ENCODE data around the gene ALPG.

Gene ALPG

DNA sequence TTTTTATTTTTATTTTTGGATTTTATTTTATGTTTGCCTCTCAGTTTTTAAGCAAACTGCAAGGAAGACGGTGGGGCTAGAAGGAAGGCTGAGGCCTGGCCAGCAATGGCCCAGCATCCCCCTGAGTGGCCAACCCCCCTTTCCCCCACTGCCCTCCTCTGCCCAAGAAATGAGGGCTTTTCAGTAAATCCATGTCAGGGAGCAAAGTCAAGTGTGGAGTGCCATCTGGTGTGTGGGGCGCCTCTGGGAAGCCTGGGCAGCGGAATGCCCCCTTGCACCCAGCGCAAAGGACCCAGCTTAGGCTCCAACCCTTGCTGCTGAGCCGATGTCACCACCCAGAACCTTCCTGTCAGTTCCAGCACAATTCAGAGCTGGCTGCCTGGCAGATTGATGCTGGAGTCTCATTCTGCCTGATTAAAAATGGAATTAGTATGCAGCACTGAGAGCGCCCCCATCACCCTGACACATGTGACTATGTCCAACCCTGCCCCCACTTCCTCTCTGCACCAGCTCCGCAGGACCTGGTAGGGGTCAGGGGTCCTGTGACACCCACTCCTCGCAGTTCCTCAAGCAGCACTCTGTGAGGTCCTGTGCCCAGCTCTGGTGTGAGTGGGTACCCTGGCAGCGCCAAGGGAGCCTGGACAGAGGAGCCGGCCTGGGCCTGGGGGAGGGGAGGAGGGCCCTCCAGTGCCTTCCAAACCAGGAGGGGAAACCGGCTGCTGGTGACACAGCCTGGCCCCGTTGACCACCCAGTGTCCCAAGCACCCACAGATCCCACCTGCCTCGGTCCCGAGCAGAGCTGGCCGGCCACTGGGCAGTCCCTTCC is 37.3 kb upstream of the ALPG start:
- TF ChIP-seq, protein P1, sequence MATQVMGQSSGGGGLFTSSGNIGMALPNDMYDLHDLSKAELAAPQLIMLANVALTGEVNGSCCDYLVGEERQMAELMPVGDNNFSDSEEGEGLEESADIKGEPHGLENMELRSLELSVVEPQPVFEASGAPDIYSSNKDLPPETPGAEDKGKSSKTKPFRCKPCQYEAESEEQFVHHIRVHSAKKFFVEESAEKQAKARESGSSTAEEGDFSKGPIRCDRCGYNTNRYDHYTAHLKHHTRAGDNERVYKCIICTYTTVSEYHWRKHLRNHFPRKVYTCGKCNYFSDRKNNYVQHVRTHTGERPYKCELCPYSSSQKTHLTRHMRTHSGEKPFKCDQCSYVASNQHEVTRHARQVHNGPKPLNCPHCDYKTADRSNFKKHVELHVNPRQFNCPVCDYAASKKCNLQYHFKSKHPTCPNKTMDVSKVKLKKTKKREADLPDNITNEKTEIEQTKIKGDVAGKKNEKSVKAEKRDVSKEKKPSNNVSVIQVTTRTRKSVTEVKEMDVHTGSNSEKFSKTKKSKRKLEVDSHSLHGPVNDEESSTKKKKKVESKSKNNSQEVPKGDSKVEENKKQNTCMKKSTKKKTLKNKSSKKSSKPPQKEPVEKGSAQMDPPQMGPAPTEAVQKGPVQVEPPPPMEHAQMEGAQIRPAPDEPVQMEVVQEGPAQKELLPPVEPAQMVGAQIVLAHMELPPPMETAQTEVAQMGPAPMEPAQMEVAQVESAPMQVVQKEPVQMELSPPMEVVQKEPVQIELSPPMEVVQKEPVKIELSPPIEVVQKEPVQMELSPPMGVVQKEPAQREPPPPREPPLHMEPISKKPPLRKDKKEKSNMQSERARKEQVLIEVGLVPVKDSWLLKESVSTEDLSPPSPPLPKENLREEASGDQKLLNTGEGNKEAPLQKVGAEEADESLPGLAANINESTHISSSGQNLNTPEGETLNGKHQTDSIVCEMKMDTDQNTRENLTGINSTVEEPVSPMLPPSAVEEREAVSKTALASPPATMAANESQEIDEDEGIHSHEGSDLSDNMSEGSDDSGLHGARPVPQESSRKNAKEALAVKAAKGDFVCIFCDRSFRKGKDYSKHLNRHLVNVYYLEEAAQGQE (IDR thresholded peaks at IDR 0.05; ENCODE audit: insufficient read depth in 1 of 2, low read depth in 2 of 2, low read length in 2 of 2), result no peak
- TF ChIP-seq SIN3A (IDR thresholded peaks at IDR 0.05; ENCODE audit: borderline replicate concordance, insufficient read depth, low read length), result no peak
- no peak for TF ChIP-seq POLR2AphosphoS5 (IDR thresholded peaks at IDR 0.05; ENCODE audit: low read depth, low read length)
- TF ChIP-seq TAF1 (IDR thresholded peaks at IDR 0.05; ENCODE audit: borderline replicate concordance, insufficient read depth, low read length), result no peak
- no peak for TF ChIP-seq FOXP2 (optimal IDR thresholded peaks at IDR 0.05; ENCODE audit: borderline replicate concordance, extremely low read depth, extremely low read length, insufficient read depth)

DNA sequence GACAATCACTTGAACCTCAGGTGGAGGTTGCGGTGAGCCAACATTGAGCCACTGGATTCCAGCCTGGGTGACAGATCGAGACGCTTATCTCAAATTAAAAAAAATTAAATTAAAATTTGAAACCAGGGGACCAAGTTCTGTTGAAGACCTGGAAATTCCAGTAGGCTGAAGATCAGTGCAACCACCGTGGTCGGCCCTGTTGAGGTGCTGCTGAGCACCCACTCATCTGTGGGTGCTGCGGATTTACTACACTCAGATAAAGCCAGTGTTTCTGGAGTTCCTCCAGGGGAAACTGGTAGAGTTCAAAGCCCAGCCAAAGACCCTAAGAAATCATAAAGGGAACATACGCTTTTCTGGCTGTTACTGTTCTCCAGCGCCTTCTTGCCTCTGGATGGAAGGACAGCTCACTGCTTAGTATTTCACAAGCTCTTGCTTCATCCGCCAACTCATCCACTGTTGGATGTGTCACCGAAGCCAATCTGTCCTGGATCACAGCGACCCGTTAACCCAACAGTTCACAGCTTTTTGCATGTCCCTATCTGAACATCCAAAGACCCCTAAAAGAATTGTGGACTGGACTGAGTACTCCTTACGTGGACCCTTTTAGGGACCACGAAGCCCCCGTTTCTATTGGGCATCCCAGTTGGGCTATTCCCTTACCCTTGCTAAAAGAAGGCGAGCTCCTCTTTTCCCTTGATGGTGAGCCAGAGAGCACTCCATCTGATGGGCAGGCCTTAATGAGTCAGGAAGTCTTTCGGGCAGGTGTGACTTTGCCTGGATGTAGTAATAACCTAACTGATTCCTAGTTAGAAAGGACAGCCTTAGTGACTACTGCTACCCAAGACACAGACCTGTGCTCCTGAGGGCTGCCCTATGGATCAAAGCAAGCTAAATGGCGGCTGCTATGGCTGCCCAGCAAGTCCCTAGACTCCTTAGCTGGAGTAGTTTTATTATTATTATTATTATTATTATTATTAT is 34.1 kb upstream of the ALPG start:
- TF ChIP-seq FOXP2 (optimal IDR thresholded peaks at IDR 0.05; ENCODE audit: borderline replicate concordance, extremely low read depth, extremely low read length, insufficient read depth) (no peak), TAF1 (IDR thresholded peaks at IDR 0.05; ENCODE audit: borderline replicate concordance, insufficient read depth, low read length) (no peak), SIN3A (IDR thresholded peaks at IDR 0.05; ENCODE audit: borderline replicate concordance, insufficient read depth, low read length) (no peak), POLR2AphosphoS5 (IDR thresholded peaks at IDR 0.05; ENCODE audit: low read depth, low read length) (no peak)
- TF ChIP-seq, protein P1 (IDR thresholded peaks at IDR 0.05; ENCODE audit: insufficient read depth in 1 of 2, low read depth in 2 of 2, low read length in 2 of 2), result no peak

DNA sequence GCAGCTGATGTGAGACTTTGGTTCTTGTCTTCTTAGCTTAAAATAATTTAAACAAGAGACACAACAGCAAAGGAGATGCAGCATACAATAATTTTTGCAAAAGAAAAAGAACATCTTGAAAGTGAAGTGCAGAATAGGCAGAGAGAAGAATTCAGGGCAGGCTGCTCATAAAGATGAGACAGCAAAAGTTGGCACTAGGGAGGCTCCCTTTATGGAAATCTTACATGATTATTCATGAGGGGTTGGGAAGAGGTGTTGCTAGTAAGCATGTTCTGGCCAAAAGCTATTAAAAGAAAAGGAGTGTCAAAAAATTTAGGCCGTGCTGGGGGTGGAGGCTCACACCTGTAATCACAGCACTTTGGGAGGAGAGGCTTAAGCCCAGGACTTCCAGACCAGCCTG is 32.3 kb upstream of the ALPG start:
- TF ChIP-seq TAF1 (IDR thresholded peaks at IDR 0.05; ENCODE audit: borderline replicate concordance, insufficient read depth, low read length), result no peak
- no peak for TF ChIP-seq POLR2AphosphoS5 (IDR thresholded peaks at IDR 0.05; ENCODE audit: low read depth, low read length)
- TF ChIP-seq SIN3A (IDR thresholded peaks at IDR 0.05; ENCODE audit: borderline replicate concordance, insufficient read depth, low read length), result no peak
- TF ChIP-seq FOXP2 (optimal IDR thresholded peaks at IDR 0.05; ENCODE audit: borderline replicate concordance, extremely low read depth, extremely low read length, insufficient read depth), result no peak
- TF ChIP-seq, protein P1 (IDR thresholded peaks at IDR 0.05; ENCODE audit: insufficient read depth in 1 of 2, low read depth in 2 of 2, low read length in 2 of 2), result no peak

DNA sequence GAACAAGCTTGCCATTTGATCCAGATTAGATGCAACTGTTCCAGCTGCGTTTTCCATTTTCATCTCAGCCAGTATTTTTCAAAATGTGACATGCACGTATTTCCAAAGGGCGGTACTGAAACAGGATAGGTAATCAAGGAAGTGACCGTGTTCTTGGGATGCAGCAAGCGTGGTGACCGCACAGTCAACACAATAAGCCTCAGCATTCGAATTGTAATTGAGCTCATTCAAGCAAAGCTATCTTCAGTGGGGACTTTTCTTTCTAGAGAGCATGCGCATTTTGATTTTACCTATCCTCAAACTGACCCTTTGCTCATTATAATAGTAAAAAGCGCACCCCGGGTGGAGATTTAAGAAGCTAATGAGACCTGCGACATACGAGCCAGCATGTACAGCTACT is 31.5 kb upstream of the ALPG start:
- TF ChIP-seq SIN3A (IDR thresholded peaks at IDR 0.05; ENCODE audit: borderline replicate concordance, insufficient read depth, low read length), result no peak
- no peak for TF ChIP-seq POLR2AphosphoS5 (IDR thresholded peaks at IDR 0.05; ENCODE audit: low read depth, low read length)
- TF ChIP-seq TAF1 (IDR thresholded peaks at IDR 0.05; ENCODE audit: borderline replicate concordance, insufficient read depth, low read length), result no peak
- no peak for TF ChIP-seq FOXP2 (optimal IDR thresholded peaks at IDR 0.05; ENCODE audit: borderline replicate concordance, extremely low read depth, extremely low read length, insufficient read depth)
- TF ChIP-seq, protein P1 (IDR thresholded peaks at IDR 0.05; ENCODE audit: insufficient read depth in 1 of 2, low read depth in 2 of 2, low read length in 2 of 2), result no peak
